ENCODE results near the gene KRT78. TPM values are rescaled to one million over a fixed set of nuclear protein-coding genes. Genes with fewer than 3 reads are reported as not detected.

Gene KRT78
- total and polyA plus RNA-seq, 4 donors, result 0.06 TPM; not detected in 3

- TF ChIP-seq HNF4A (conservative IDR thresholded peaks at IDR 0.05) (no peak), ATF3 (IDR thresholded peaks at IDR 0.05) (no peak), YY1 (IDR thresholded peaks at IDR 0.05) (no peak), TAF1 (conservative IDR thresholded peaks at IDR 0.05) (no peak)
- Histone ChIP-seq H3K27me3 (ENCODE audit: control insufficient read depth in 4 of 4, insufficient read depth in 4 of 4, low read length in 3 of 4) (no peaks in the 10 kb centered on the region), H3K9ac (ENCODE audit: low read depth in 1 of 2, low read length in 2 of 2) (no peak overlapping the region), H3K9me3 (ENCODE audit: control insufficient read depth in 4 of 4, low read length in 3 of 4) (no peaks in the 10 kb centered on the region), H3K4me1 (ENCODE audit: control insufficient read depth in 4 of 4, insufficient read depth in 4 of 4, low read length in 3 of 4) (peaks cover 1 to 12% (median 4%) of the 10 kb centered on the region in 4 donors), H3K27ac (ENCODE audit: low read depth in 1 of 2, low read length in 2 of 2) (no peak overlapping the region), H3K36me3 (ENCODE audit: control insufficient read depth in 4 of 4, insufficient read depth in 3 of 4, low read depth in 1 of 4, low read length in 3 of 4) (no peaks in the 10 kb centered on the region), H3K4me3 (ENCODE audit: low read depth in 1 of 3, low read length in 3 of 3) (no peak overlapping the region)
- 77% methylated on average over 7 of the region's 7 CpGs for WGBS
- DNase-seq (ENCODE audit: low spot score), result no peak
These were observed 27.6 kb upstream of the KRT78 start for GRCh38 chr12:52876372-52876771.

- H3K36me3 ChIP-seq (ENCODE audit: control insufficient read depth in 4 of 4, insufficient read depth in 3 of 4, low read depth in 1 of 4, low read length in 3 of 4), result no peaks in the 10 kb centered on the region
- no peaks in the 10 kb centered on the region for H3K27me3 ChIP-seq (ENCODE audit: control insufficient read depth in 4 of 4, insufficient read depth in 4 of 4, low read length in 3 of 4)
- TF ChIP-seq CTCF (IDR thresholded peaks at IDR 0.05; ENCODE audit: low read depth, low read length, missing input control) (no peak), FOXA2 (IDR thresholded peaks at IDR 0.05) (no peak)
- H3K27ac ChIP-seq (ENCODE audit: low read depth in 1 of 2, low read length in 2 of 2), result no peak overlapping the region
- H3K4me1 ChIP-seq (ENCODE audit: control insufficient read depth in 4 of 4, insufficient read depth in 4 of 4, low read length in 3 of 4), result peaks cover 1 to 8% (median 2%) of the 10 kb centered on the region in 4 donors
- WGBS, result 85% methylated on average over 10 of the region's 10 CpGs
- H3K9me3 ChIP-seq (ENCODE audit: control insufficient read depth in 4 of 4, low read length in 3 of 4), result no peaks in the 10 kb centered on the region
- DNase-seq (ENCODE audit: low spot score), result no peak
- H3K4me3 ChIP-seq (ENCODE audit: low read depth in 1 of 3, low read length in 3 of 3), result peak overlapping the region in 1 of 3 donors; percentile 26
- no peak overlapping the region for H3K9ac ChIP-seq (ENCODE audit: low read depth in 1 of 2, low read length in 2 of 2)
These were observed 26.0 kb upstream of the KRT78 start for GRCh38 chr12:52874573-52875435.

GRCh38 chr12:52873832-52874572, 25.2 kb upstream of the KRT78 start:
- H3K27ac ChIP-seq (ENCODE audit: low read depth in 1 of 2, low read length in 2 of 2), result no peak overlapping the region
- H3K9me3 ChIP-seq (ENCODE audit: control insufficient read depth in 4 of 4, low read length in 3 of 4), result no peaks in the 10 kb centered on the region
- no peaks in the 10 kb centered on the region for H3K36me3 ChIP-seq (ENCODE audit: control insufficient read depth in 4 of 4, insufficient read depth in 3 of 4, low read depth in 1 of 4, low read length in 3 of 4)
- no peak for TF ChIP-seq YY1 (IDR thresholded peaks at IDR 0.05)
- peak in 1 of 2 donors; percentile 20 for TF ChIP-seq JUND (IDR thresholded peaks at IDR 0.05)
- H3K4me3 ChIP-seq (ENCODE audit: low read depth in 1 of 3, low read length in 3 of 3), result peak overlapping the region in 1 of 3 donors; percentile 26
- H3K4me1 ChIP-seq (ENCODE audit: control insufficient read depth in 4 of 4, insufficient read depth in 4 of 4, low read length in 3 of 4), result peaks cover 0 to 2% (median under 1%) of the 10 kb centered on the region in 4 donors
- no peaks in the 10 kb centered on the region for H3K27me3 ChIP-seq (ENCODE audit: control insufficient read depth in 4 of 4, insufficient read depth in 4 of 4, low read length in 3 of 4)
- peak; percentile 84 for DNase-seq (ENCODE audit: low spot score)
- 15% methylated on average over 55 of the region's 55 CpGs for WGBS
- no peak overlapping the region for H3K9ac ChIP-seq (ENCODE audit: low read depth in 1 of 2, low read length in 2 of 2)

GRCh38 chr12:52873513-52873831, 24.7 kb upstream of the KRT78 start:
- Histone ChIP-seq H3K27ac (ENCODE audit: low read depth in 1 of 2, low read length in 2 of 2) (no peak overlapping the region), H3K4me1 (ENCODE audit: control insufficient read depth in 4 of 4, insufficient read depth in 4 of 4, low read length in 3 of 4) (peaks cover 0 to 1% (median 0%) of the 10 kb centered on the region in 4 donors), H3K9ac (ENCODE audit: low read depth in 1 of 2, low read length in 2 of 2) (no peak overlapping the region), H3K36me3 (ENCODE audit: control insufficient read depth in 4 of 4, insufficient read depth in 3 of 4, low read depth in 1 of 4, low read length in 3 of 4) (no peaks in the 10 kb centered on the region), H3K9me3 (ENCODE audit: control insufficient read depth in 4 of 4, low read length in 3 of 4) (no peaks in the 10 kb centered on the region), H3K27me3 (ENCODE audit: control insufficient read depth in 4 of 4, insufficient read depth in 4 of 4, low read length in 3 of 4) (no peaks in the 10 kb centered on the region), H3K4me3 (ENCODE audit: low read depth in 1 of 3, low read length in 3 of 3) (no peak overlapping the region)
- 65% methylated on average over 4 of the region's 4 CpGs for WGBS
- no peak for DNase-seq (ENCODE audit: low spot score)
- TF ChIP-seq ATF3 (IDR thresholded peaks at IDR 0.05), result no peak
- TF ChIP-seq NR2F2 (IDR thresholded peaks at IDR 0.05), result no peak
- TF ChIP-seq FOXA2 (IDR thresholded peaks at IDR 0.05), result no peak
- TF ChIP-seq HNF4A (conservative IDR thresholded peaks at IDR 0.05), result no peak
- no peak for TF ChIP-seq RAD21 (IDR thresholded peaks at IDR 0.05)
- no peak for TF ChIP-seq REST (IDR thresholded peaks at IDR 0.05)
- TF ChIP-seq MAX (IDR thresholded peaks at IDR 0.05), result no peak
- TF ChIP-seq FOXA1 (IDR thresholded peaks at IDR 0.05), result no peak
- TF ChIP-seq GABPA (IDR thresholded peaks at IDR 0.05 in 1 of 2, conservative IDR thresholded peaks at IDR 0.05 in 1 of 2), result no peak
- TF ChIP-seq SP1 (IDR thresholded peaks at IDR 0.05), result no peak
- TF ChIP-seq TAF1 (conservative IDR thresholded peaks at IDR 0.05), result no peak
- TF ChIP-seq EGR1 (IDR thresholded peaks at IDR 0.05; ENCODE audit: low read depth in 2 of 2), result no peak
- no peak for TF ChIP-seq JUND (IDR thresholded peaks at IDR 0.05)
